IMR-90 (cell line): ENCODE data around the gene MYLK4. TPM values are rescaled to one million over a fixed set of nuclear protein-coding genes. Genes with fewer than 3 reads are reported as not detected.

Experiments
- ATAC-seq: fragments of 200-7000 bp; cut with Tn5 transposase; 2 replicates; pipeline ENCODE4 v1.9.1; 2020; ENCODE audit warnings: low read depth, mild to moderate bottlenecking, moderate library complexity
- BruUV-seq: library from RNA; stranded (reverse); fragments of 400-500 nt; replicated peaks from 2 replicates; lab custom pipeline; 2021; lab: Mats Ljungman, UMichigan
- CTCF ChIA-PET: fragments of 300-600 bp; formaldehyde crosslinking; extraction: SDS; loops from one replicate; lab custom pipeline; 2021; ENCODE audit warnings: antibody characterized with exemption; lab: Yijun Ruan, JAX
- POLR2A ChIA-PET: fragments of 300-600 bp; sonication (Branson Sonifier 250); formaldehyde crosslinking; loops from one replicate; lab custom pipeline; 2022; ENCODE audit warnings: antibody characterized with exemption; ENCODE audit not compliant: unreplicated experiment; lab: Charles Lee
- DNase-seq: peaks from one replicate; pipeline ENCODE4 v3.0.0; 2013
- H2AFZ ChIP-seq: replicated peaks from 2 replicates; pipeline ENCODE3; 2013; ENCODE audit warnings: low read length, mild to moderate bottlenecking; ENCODE audit not compliant: poor library complexity
- H2AK5ac ChIP-seq: 2 replicates; pipeline ENCODE4 v1.6.1; 2013; ENCODE audit warnings: low read depth, low read length, inconsistent platforms
- H2AK9ac ChIP-seq: replicated peaks from 2 replicates; pipeline ENCODE3; 2013; ENCODE audit warnings: mild to moderate bottlenecking, low read depth, low read length, moderate library complexity; ENCODE audit not compliant: poor library complexity
- H2BK120ac ChIP-seq: 2 replicates; pipeline ENCODE4 v1.6.1; 2013; ENCODE audit warnings: low read depth, low read length, inconsistent platforms
- H2BK15ac ChIP-seq: 3 replicates; pipeline ENCODE4 v1.6.1; 2013; ENCODE audit warnings: low read depth, low read length, inconsistent platforms
- H2BK20ac ChIP-seq: 2 replicates; pipeline ENCODE4 v1.6.1; 2013; ENCODE audit warnings: low read depth, mild to moderate bottlenecking, inconsistent platforms, low read length, moderate library complexity
- H2BK5ac ChIP-seq: 2 replicates; pipeline ENCODE4 v1.6.1; 2013; ENCODE audit warnings: mild to moderate bottlenecking, low read depth, low read length, inconsistent platforms; ENCODE audit not compliant: poor library complexity, severe bottlenecking
- H3K14ac ChIP-seq: replicated peaks from 2 replicates; pipeline ENCODE4 v1.6.1; 2013; ENCODE audit warnings: low read depth, low read length, inconsistent platforms
- H3K18ac ChIP-seq: 2 replicates; pipeline ENCODE4 v1.6.1; 2013; ENCODE audit warnings: low read depth, low read length, control low read depth
- H3K23ac ChIP-seq: 2 replicates; pipeline ENCODE4 v1.6.1; 2013; ENCODE audit warnings: low read depth, low read length, inconsistent platforms
- H3K27ac ChIP-seq: 2 replicates; pipeline ENCODE4 v1.5.1; 2013; ENCODE audit warnings: mild to moderate bottlenecking, control low read depth, low read length; ENCODE audit not compliant: insufficient read depth
- H3K27me3 ChIP-seq: 2 replicates; pipeline ENCODE4 v1.6.1; 2013; ENCODE audit warnings: low read length; ENCODE audit not compliant: control insufficient read depth, insufficient read depth
- H3K36me3 ChIP-seq: 2 replicates; pipeline ENCODE4 v1.6.1; 2013; ENCODE audit warnings: low read length, mixed read lengths; ENCODE audit not compliant: control insufficient read depth, insufficient read depth
- H3K4ac ChIP-seq: 2 replicates; pipeline ENCODE4 v1.6.1; 2013; ENCODE audit warnings: low read depth, low read length, inconsistent platforms
- H3K4me1 ChIP-seq: 2 replicates; pipeline ENCODE4 v1.6.1; 2013; ENCODE audit warnings: low read length, mixed read lengths; ENCODE audit not compliant: control insufficient read depth, insufficient read depth
- H3K4me2 ChIP-seq: 2 replicates; pipeline ENCODE4 v1.6.1; 2013; ENCODE audit warnings: low read depth, mild to moderate bottlenecking, control low read depth, low read length, moderate library complexity
- H3K4me3 ChIP-seq: 2 replicates; pipeline ENCODE4 v1.5.1; 2013; ENCODE audit warnings: low read depth, mild to moderate bottlenecking, control low read depth, low read length, moderate library complexity; ENCODE audit not compliant: insufficient read depth
- H3K56ac ChIP-seq: 2 replicates; pipeline ENCODE4 v1.6.1; 2013; ENCODE audit warnings: low read length, inconsistent platforms; ENCODE audit not compliant: insufficient read depth; ENCODE audit errors: extremely low read depth
- H3K79me1 ChIP-seq, 2 experiments: 2 replicates each; pipeline ENCODE4 v1.6.1; 2013; ENCODE audit warnings: low read length in 2 of 2, inconsistent platforms in 1 of 2, low read depth in 1 of 2
- H3K9ac ChIP-seq: 2 replicates; pipeline ENCODE4 v1.6.1; 2013; ENCODE audit warnings: low read depth, low read length, control low read depth
- H3K9me1 ChIP-seq: 2 replicates; pipeline ENCODE4 v1.6.1; 2013; ENCODE audit warnings: low read length, inconsistent platforms; ENCODE audit not compliant: insufficient read depth
- H3K9me3 ChIP-seq: 2 replicates; pipeline ENCODE4 v1.6.1; 2013; ENCODE audit warnings: low read length; ENCODE audit not compliant: control insufficient read depth, insufficient read depth
- H4K20me1 ChIP-seq: 2 replicates; pipeline ENCODE4 v1.6.1; 2013; ENCODE audit warnings: low read length, inconsistent platforms; ENCODE audit not compliant: insufficient read depth
- H4K5ac ChIP-seq: 2 replicates; pipeline ENCODE4 v1.6.1; 2013; ENCODE audit warnings: mild to moderate bottlenecking, low read depth, low read length, control low read depth
- H4K8ac ChIP-seq, 2 experiments: 2 replicates each; pipeline ENCODE4 v1.6.1; 2013; ENCODE audit warnings: low read depth in 2 of 2, low read length in 2 of 2, control low read depth in 1 of 2, inconsistent platforms in 1 of 2
- H4K91ac ChIP-seq: 2 replicates; pipeline ENCODE4 v1.6.1; 2013; ENCODE audit warnings: low read depth, low read length, inconsistent platforms; ENCODE audit not compliant: insufficient read depth
- FOS ChIP-seq: fragments of 150-350 bp; IDR thresholded peaks from 2 replicates; pipeline ENCODE4 v1.6.1; 2016; ENCODE audit warnings: low read depth, low read length
- MAFK ChIP-seq: IDR thresholded peaks from 2 replicates; pipeline ENCODE4 v1.6.1; 2012; ENCODE audit warnings: low read depth, low read length, improper control_type of control experiment
- MXI1 ChIP-seq: IDR thresholded peaks from 2 replicates; pipeline ENCODE4 v1.6.1; 2012; ENCODE audit warnings: low read depth, mild to moderate bottlenecking, low read length, moderate library complexity, borderline replicate concordance
- NFE2L2 ChIP-seq: fragments of 150-350 bp; IDR thresholded peaks from 2 replicates; pipeline ENCODE4 v1.6.1; 2016; ENCODE audit warnings: low read depth, mild to moderate bottlenecking, low read length
- POLR2A ChIP-seq: IDR thresholded peaks from 2 replicates; pipeline ENCODE4 v1.6.1; 2012; ENCODE audit warnings: mild to moderate bottlenecking, low read depth, low read length
- RCOR1 ChIP-seq: IDR thresholded peaks from 2 replicates; pipeline ENCODE4 v1.6.1; 2012; ENCODE audit warnings: mild to moderate bottlenecking, low read length, improper control_type of control experiment; ENCODE audit not compliant: insufficient replicate concordance
- WGBS, 2 experiments: methylation state at CpG; one replicate each; pipeline versions ENCODE4 v1.1.5 to v1.1.7; 2013; ENCODE audit warnings: missing lambda C conversion rate in 2 of 2; ENCODE audit not compliant: insufficient read length in 1 of 2; ENCODE audit errors: extremely low coverage in 2 of 2; 5-methylcytosine and 5-hydroxymethylcytosine counted together
- dilution Hi-C: fragments of 300-500 bp; cut with HindIII; formaldehyde crosslinking; loops from one replicate; pipeline ENCODE4 v1.14.3; 2018; ENCODE audit warnings: low sequenced_read_pairs; ENCODE audit not compliant: unreplicated experiment
- in situ Hi-C: fragments of 300-500 bp; cut with MboI; formaldehyde crosslinking; loops from 3 replicates; pipeline ENCODE4 v1.14.3; 2019; ENCODE audit warnings: low sequenced_read_pairs, inconsistent platforms, mixed read lengths
- intact Hi-C: fragments of 100-400 bp; cut with micrococcal nuclease; formaldehyde crosslinking; loops from 2 replicates; pipeline ENCODE4 v1.10.0; 2022
- polyA plus RNA-seq, 3 experiments: library from polyadenylated mRNA; depleted of rRNA; stranded (reverse); fragments of >200 nt; gene quantifications; 2 replicates each; pipeline ENCODE4 v1.2.3, GENCODE V29; 2012; ENCODE audit warnings: low replicate concordance in 1 of 3
- total RNA-seq: library from RNA; depleted of rRNA; stranded (reverse); fragments of >200 nt; gene quantifications from 2 replicates; pipeline ENCODE4 v1.2.3, GENCODE V29; 2012
- TF ChIP-seq, protein P1 (sequence below): fragments of 150-350 bp; IDR thresholded peaks from 2 replicates; pipeline ENCODE4 v1.6.1; 2016; ENCODE audit warnings: low read depth, mild to moderate bottlenecking, low read length, moderate library complexity, borderline replicate concordance

The MYLK4 gene
- total and polyA plus RNA-seq, 2 of the 4 experiments (the other 2 are of a cell fraction): under 0.01 to 0.07 TPM

DNA sequence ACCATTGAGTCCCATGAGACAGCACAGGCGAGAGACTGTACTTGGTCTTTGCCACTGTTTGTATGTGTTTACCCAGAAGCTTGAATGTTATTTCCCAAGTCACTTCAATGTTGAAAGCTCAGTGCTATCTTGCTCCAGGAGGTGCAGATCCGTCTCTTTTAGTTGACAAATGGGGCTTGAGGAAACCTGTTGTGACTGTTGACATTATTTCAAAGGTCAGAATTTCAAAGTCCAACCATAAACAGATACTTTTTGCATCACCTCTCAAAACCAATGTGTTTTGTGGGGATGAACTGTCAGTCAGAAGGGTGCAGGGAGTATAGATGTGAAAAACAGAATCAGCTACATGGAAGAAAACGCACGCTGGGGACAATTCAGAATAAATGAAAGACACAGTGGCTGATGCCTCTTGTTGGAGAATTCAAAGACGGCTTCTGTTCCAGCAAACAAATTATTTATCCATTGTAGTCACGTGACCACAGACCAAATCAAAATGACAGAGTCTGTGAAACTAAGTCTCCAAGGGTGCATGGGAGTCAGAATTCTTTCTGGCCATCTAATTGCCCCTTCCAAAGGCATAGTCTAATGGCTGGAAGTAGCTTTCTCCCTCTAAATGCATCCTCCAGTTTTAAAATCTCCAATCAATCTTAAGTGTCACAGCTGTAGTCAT, 83.7 kb downstream of the MYLK4 start:
- no peak overlapping the region for H3K9ac ChIP-seq
- WGBS, 2 experiments: no CpG with 5 or more reads among the region's 6 CpGs

More for the DNA sequence above, 83.7 kb downstream of the MYLK4 start:
- Histone ChIP-seq H3K23ac (no peak overlapping the region), H3K4me3 (no peak overlapping the region), H2BK5ac (no peak overlapping the region), H3K4me1 (no peaks in the 10 kb centered on the region; the same call in 1 of the 2 replicates), H3K9me3 (no peaks in the 10 kb centered on the region), H3K27ac (no peak overlapping the region), H4K20me1 (no peaks in the 10 kb centered on the region), H2AK9ac (no peak overlapping the region), H2BK20ac (no peak overlapping the region), H4K91ac (no peak overlapping the region), H2BK120ac (no peak overlapping the region), H3K18ac (no peak overlapping the region), H3K36me3 (no peaks in the 10 kb centered on the region), H3K79me1 (no peaks in the 10 kb centered on the region), H4K5ac (no peak overlapping the region), H3K4ac (no peak overlapping the region), H3K27me3 (no peaks in the 10 kb centered on the region), H3K56ac (no peak overlapping the region), H3K4me2 (no peak overlapping the region), H3K9me1 (no peaks in the 10 kb centered on the region; the same call in 1 of the 2 replicates), H4K8ac (no peak overlapping the region), H2AK5ac (no peak overlapping the region), H2BK15ac (no peak overlapping the region), H3K14ac (no peak overlapping the region), H2AFZ (no peak overlapping the region)
- no peak for TF ChIP-seq RCOR1
- TF ChIP-seq POLR2A: no peak
- TF ChIP-seq NFE2L2: no peak
- TF ChIP-seq, protein P1, sequence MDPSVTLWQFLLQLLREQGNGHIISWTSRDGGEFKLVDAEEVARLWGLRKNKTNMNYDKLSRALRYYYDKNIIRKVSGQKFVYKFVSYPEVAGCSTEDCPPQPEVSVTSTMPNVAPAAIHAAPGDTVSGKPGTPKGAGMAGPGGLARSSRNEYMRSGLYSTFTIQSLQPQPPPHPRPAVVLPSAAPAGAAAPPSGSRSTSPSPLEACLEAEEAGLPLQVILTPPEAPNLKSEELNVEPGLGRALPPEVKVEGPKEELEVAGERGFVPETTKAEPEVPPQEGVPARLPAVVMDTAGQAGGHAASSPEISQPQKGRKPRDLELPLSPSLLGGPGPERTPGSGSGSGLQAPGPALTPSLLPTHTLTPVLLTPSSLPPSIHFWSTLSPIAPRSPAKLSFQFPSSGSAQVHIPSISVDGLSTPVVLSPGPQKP: no peak
- no peak for TF ChIP-seq MAFK
- TF ChIP-seq MXI1: no peak
- no peak for TF ChIP-seq FOS
- ChIA-PET CTCF (no interaction called here), POLR2A (no interaction called here)
- ATAC-seq: no peak
- no TSS peak for BruUV-seq
- intact Hi-C loops: no loop called here
- dilution Hi-C loops: no loop called here
- in situ Hi-C loops: no loop called here
- DNase-seq: no peak
